ENCODE measurements around the gene TMEM260. TPM values are rescaled to one million over a fixed set of nuclear protein-coding genes. Genes with fewer than 3 reads are reported as not detected.

Gene TMEM260
- total and polyA plus RNA-seq, 8 donors = 8.0 to 17.4 (median 11.3) TPM

DNA sequence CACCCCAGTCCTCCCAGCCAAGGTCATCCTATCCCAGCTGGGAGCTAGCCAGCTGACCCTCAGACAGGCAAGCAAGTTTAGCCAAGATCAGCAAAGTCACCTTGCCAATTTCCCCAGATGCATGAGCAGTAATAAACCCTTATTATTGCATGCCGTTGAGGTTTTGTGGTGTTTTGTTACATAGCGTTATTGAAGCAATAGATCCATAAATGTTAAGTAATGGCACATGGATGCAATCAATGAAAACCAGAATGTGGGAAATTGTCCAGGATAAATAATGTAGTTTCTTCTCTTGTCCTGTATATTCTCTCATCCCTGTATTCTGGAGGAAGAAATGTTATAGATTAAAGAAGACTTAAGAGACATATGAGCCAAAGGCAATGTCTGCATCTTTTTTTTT lies 18.0 kb upstream of the TMEM260 start:
- Histone ChIP-seq H3K9me3 (no peaks in the 10 kb centered on the region), H3K4me3 (no peak overlapping the region), H3K36me3 (no peaks in the 10 kb centered on the region), H3K27me3 (no peaks in the 10 kb centered on the region), H3K4me1 (no peaks in the 10 kb centered on the region), H3K27ac (no peak overlapping the region)
- DNase-seq (no peak), FAIRE-seq (no peak), ATAC-seq (no peak)
- intact Hi-C loops (cut with DNase I) = no loop called here
- no peak for TF ChIP-seq CTCF (IDR thresholded peaks at IDR 0.05)
- WGBS, 2 donors = 32% methylated on average over 2 of the region's 2 CpGs

- Histone ChIP-seq H3K9me3 (no peaks in the 10 kb centered on the region), H3K4me3 (no peak overlapping the region), H3K4me1 (no peaks in the 10 kb centered on the region), H3K27me3 (no peaks in the 10 kb centered on the region), H3K27ac (no peak overlapping the region), H3K36me3 (no peaks in the 10 kb centered on the region)
- no peak for DNase-seq
- TF ChIP-seq CTCF (IDR thresholded peaks at IDR 0.05) = no peak
- whole genome bisulfite sequencing, 2 donors = 89 to 94% methylated on average over 1 of the region's 1 CpG
- no peak for ATAC-seq
- intact Hi-C loops (cut with DNase I) = no loop called here
- no peak for FAIRE-seq
These were observed 16.7 kb upstream of the TMEM260 start for GRCh38 chr14:56562883-56563282.

GRCh38 chr14:56569174-56569573 lies 10.4 kb upstream of the TMEM260 start:
- no peaks in the 10 kb centered on the region for H3K4me1 ChIP-seq
- no peaks in the 10 kb centered on the region for H3K27me3 ChIP-seq
- ATAC-seq (no peak), FAIRE-seq (no peak), DNase-seq (no peak)
- no peak for TF ChIP-seq CTCF (IDR thresholded peaks at IDR 0.05)
- no peaks in the 10 kb centered on the region for H3K36me3 ChIP-seq
- intact Hi-C loops (cut with DNase I) = no loop called here
- no peak overlapping the region for H3K4me3 ChIP-seq
- H3K27ac ChIP-seq = no peak overlapping the region
- H3K9me3 ChIP-seq = no peaks in the 10 kb centered on the region

DNA sequence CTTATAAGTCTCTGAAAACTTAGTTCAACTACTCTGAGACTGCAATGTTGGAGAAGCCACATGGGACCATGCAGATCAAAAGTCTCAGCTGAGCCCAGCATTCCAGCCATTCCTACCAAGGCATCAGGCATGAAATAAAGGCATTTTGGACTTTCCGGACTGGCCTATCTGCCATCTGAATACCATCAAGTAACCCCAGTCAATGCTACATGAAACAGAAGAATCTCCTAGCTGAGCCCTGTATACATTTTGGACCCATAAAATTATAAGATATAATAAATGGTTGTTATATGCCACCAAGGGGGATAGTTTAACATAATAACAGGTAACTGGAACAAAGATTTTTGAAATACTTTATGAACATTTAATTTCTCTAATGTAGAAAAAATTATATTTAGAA lies 9.3 kb upstream of the TMEM260 start:
- intact Hi-C loops (cut with DNase I) = no loop called here
- 91 to 97% methylated on average over 1 of the region's 1 CpG for WGBS, 2 donors
- no peak for ATAC-seq

More for the DNA sequence above, 9.3 kb upstream of the TMEM260 start:
- DNase-seq (no peak), FAIRE-seq (no peak)
- Histone ChIP-seq H3K4me1 (no peaks in the 10 kb centered on the region), H3K27ac (no peak overlapping the region), H3K27me3 (no peaks in the 10 kb centered on the region), H3K4me3 (no peak overlapping the region), H3K36me3 (no peaks in the 10 kb centered on the region), H3K9me3 (no peaks in the 10 kb centered on the region)
- TF ChIP-seq CTCF (IDR thresholded peaks at IDR 0.05) = no peak

Data from pancreas (tissue), 10 donors.